K562 (cell line): Measurements from ENCODE around the gene LCMT2. TPM values are rescaled to one million over a fixed set of nuclear protein-coding genes. Genes with fewer than 3 reads are reported as not detected.

Experiments
- HOXB6 ChIP-seq: fragments of 250-450 bp; sonication (Bioruptor Pico); IDR thresholded peaks from 2 replicates; pipeline ENCODE4 v1.5.1; 2022; ENCODE audit warnings: mild to moderate bottlenecking, borderline replicate concordance
- MAFG ChIP-seq: fragments of 450-650 bp; conservative IDR thresholded peaks from 2 replicates; pipeline ENCODE4 v1.6.1; 2016; ENCODE audit warnings: missing genetic modification characterization, missing compliant biosample characterization
- NBN ChIP-seq: fragments of 450-650 bp; IDR thresholded peaks from 2 replicates; pipeline ENCODE4 v1.6.1; 2016; ENCODE audit warnings: low read depth, mild to moderate bottlenecking
- NCOA1 ChIP-seq: fragments of 450-650 bp; IDR thresholded peaks from 2 replicates; pipeline ENCODE4 v1.6.1; 2016; ENCODE audit warnings: low read depth
- NCOA2 ChIP-seq, 2 experiments: fragments of 450-650 bp; IDR thresholded peaks; 2 replicates each; pipeline ENCODE4 v1.6.1; 2018; ENCODE audit warnings: mild to moderate bottlenecking in 2 of 2, moderate library complexity in 1 of 2; ENCODE audit not compliant: partially characterized antibody in 2 of 2
- NFXL1 ChIP-seq: fragments of 450-650 bp; formaldehyde crosslinking; IDR thresholded peaks from 2 replicates; pipeline ENCODE4 v1.4.0; 2021; ENCODE audit warnings: mild to moderate bottlenecking
- SFPQ ChIP-seq: fragments of 200-400 bp; formaldehyde crosslinking; IDR thresholded peaks from 2 replicates; pipeline ENCODE4 v1.6.1; 2017; ENCODE audit warnings: mild to moderate bottlenecking, low read depth, low read length, moderate library complexity
- SMARCC2 ChIP-seq: fragments of 450-650 bp; IDR thresholded peaks from 2 replicates; pipeline ENCODE4 v1.6.1; 2017; ENCODE audit warnings: antibody characterized with exemption, moderate library complexity, mild to moderate bottlenecking, low read depth
- polyA plus RNA-seq, 8 experiments: library from polyadenylated mRNA; depleted of rRNA in 4 of 8; stranded (reverse) in 5 of 8; unstranded in 3 of 8; fragments of >200 nt; fragmentation: Nextera tagmentation in 2 of 8; fragmentation: Illumina TruSeq in 1 of 8; extraction: Ambion mirVana in 2 of 8; extraction: Trizol in 1 of 8; gene quantifications; 2 replicates each; pipeline versions ENCODE4 v1.2.1 to v1.2.3, GENCODE V29; 2011 to 2014; ENCODE audit warnings: inconsistent platforms in 1 of 8, missing spikeins in 1 of 8
- total RNA-seq, 7 experiments: library from RNA; depleted of rRNA in 6 of 7; stranded (reverse); fragments of >200 nt in 6 of 7; fragmentation: Illumina TruSeq in 2 of 7; extraction: Trizol in 2 of 7; gene quantifications; 2 replicates each; pipeline versions ENCODE4 v1.2.1 to v1.2.3, GENCODE V29; 2011 to 2021; ENCODE audit warnings: low replicate concordance in 1 of 7
- TF ChIP-seq, protein P1 (sequence below), 3 experiments: IDR thresholded peaks in 2 of 3; conservative IDR thresholded peaks in 1 of 3; 2 replicates each; pipeline ENCODE4 v1.5.1; 2011 to 2012; ENCODE audit warnings: low read length in 3 of 3, mild to moderate bottlenecking in 3 of 3, control low read depth in 2 of 3, improper control_type of control experiment in 1 of 3, inconsistent platforms in 1 of 3, low read depth in 1 of 3, mixed read lengths in 1 of 3, moderate library complexity in 1 of 3; ENCODE audit not compliant: insufficient read depth in 2 of 3

The LCMT2 gene
- total and polyA plus RNA-seq, 9 of the 15 experiments (the other 6 are each of a cell fraction or from before 2014, with no cell fraction given): 2.5 to 22.3 (median 15.2) TPM

DNA sequence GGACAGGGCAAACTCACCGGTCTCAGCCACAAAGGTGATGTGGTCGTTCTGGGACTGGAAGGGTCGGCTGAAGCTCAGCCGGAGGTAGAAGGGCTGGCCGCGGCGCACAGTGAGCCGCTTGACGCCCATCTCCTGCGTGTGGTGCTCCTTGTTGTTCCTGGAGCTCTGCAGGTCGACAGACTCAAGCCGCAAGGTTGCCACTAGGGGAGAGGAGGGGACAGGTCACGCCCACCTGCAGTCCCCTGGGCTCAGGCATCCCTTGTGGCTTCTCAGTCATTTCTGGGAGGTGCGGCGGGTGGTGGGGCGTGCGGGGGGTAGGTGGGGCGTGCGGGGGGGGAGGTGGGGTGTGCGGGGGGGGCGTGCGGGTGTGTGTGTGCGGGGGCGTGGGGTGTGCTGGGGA, 36.9 kb downstream of the LCMT2 start (continued):
- TF ChIP-seq SFPQ: no peak
- TF ChIP-seq SMARCC2: no peak
- no peak for TF ChIP-seq NFXL1 (CRISPR knock-in tag)
- TF ChIP-seq MAFG (tag): no peak
- no peak for TF ChIP-seq HOXB6
- TF ChIP-seq, protein P1, sequence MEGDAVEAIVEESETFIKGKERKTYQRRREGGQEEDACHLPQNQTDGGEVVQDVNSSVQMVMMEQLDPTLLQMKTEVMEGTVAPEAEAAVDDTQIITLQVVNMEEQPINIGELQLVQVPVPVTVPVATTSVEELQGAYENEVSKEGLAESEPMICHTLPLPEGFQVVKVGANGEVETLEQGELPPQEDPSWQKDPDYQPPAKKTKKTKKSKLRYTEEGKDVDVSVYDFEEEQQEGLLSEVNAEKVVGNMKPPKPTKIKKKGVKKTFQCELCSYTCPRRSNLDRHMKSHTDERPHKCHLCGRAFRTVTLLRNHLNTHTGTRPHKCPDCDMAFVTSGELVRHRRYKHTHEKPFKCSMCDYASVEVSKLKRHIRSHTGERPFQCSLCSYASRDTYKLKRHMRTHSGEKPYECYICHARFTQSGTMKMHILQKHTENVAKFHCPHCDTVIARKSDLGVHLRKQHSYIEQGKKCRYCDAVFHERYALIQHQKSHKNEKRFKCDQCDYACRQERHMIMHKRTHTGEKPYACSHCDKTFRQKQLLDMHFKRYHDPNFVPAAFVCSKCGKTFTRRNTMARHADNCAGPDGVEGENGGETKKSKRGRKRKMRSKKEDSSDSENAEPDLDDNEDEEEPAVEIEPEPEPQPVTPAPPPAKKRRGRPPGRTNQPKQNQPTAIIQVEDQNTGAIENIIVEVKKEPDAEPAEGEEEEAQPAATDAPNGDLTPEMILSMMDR (IDR thresholded peaks at IDR 0.05 in 2 of 3, conservative IDR thresholded peaks at IDR 0.05 in 1 of 3; ENCODE audit: insufficient read depth in 2 of 3, low read depth in 1 of 3, low read length in 3 of 3): no peak
- no peak for TF ChIP-seq NBN
- no peak for TF ChIP-seq NCOA2 (IDR thresholded peaks at IDR 0.05; ENCODE audit: partially characterized antibody in 2 of 2)
- TF ChIP-seq NCOA1: no peak
